Suprapubic skin (tissue), 4 donors: Measurements from ENCODE around the gene MYZAP. TPM values are rescaled to one million over a fixed set of nuclear protein-coding genes. Genes with fewer than 3 reads are reported as not detected.

Experiments used
- total RNA-seq, 4 donors: library from RNA; depleted of rRNA; stranded (reverse); fragments of >200 nt; gene quantifications; one replicate each; pipeline ENCODE4 v1.1.0, GENCODE V29; 2016

MYZAP gene
- total RNA-seq, 4 donors from 2014 or later, result 8.6 to 14.9 (median 11.6) TPM

Other genes starting within 250 kb of the MYZAP start
- gene CGNL1, start 215.4 kb upstream of the MYZAP start, total RNA-seq, result 10 to 100 TPM in 3 of 4 donors, 1 to 10 TPM in 1; 7.1 to 27.0 (median 14.2) TPM
- gene POLR2M, start 114.8 kb downstream of the MYZAP start, total RNA-seq, result 100 to 1,000 TPM in 2 of 4 donors, 10 to 100 TPM in 2; 61.9 to 329 (median 135) TPM